HepG2 (cell line): ENCODE results near the gene WDR7. TPM values are rescaled to one million over a fixed set of nuclear protein-coding genes. Genes with fewer than 3 reads are reported as not detected.

ENCODE experiments used
- ATF7 ChIP-seq, 2 experiments: fragments of 450-650 bp in 1 of 2; sonication (generic) in 1 of 2; formaldehyde crosslinking in 1 of 2; IDR thresholded peaks; 2 replicates each; pipeline versions ENCODE4 v1.4.0 to v1.6.1; 2016 to 2020; ENCODE audit warnings: antibody characterized with exemption in 1 of 2, mild to moderate bottlenecking in 1 of 2, missing genetic modification reagents in 1 of 2
- CEBPB ChIP-seq: IDR thresholded peaks from 2 replicates; pipeline ENCODE4 v1.6.1; 2011; ENCODE audit warnings: low read depth, low read length, improper control_type of control experiment, borderline replicate concordance
- CREBL2 ChIP-seq: sonication (generic); formaldehyde crosslinking; IDR thresholded peaks from 2 replicates; pipeline ENCODE4 v1.8.1; 2023; ENCODE audit warnings: missing genetic modification reagents, mild to moderate bottlenecking, borderline replicate concordance
- DBP ChIP-seq: sonication (generic); formaldehyde crosslinking; IDR thresholded peaks from 2 replicates; pipeline ENCODE4 v1.4.0; 2020; ENCODE audit warnings: missing genetic modification reagents; ENCODE audit errors: not compliant biosample characterization
- E2F5 ChIP-seq: sonication (generic); formaldehyde crosslinking; conservative IDR thresholded peaks from 2 replicates; pipeline ENCODE4 v1.4.0; 2020; ENCODE audit warnings: missing genetic modification reagents
- HNRNPLL ChIP-seq: fragments of 200-400 bp; formaldehyde crosslinking; IDR thresholded peaks from 2 replicates; pipeline ENCODE4 v1.6.1; 2017; ENCODE audit warnings: mild to moderate bottlenecking, low read depth, low read length; ENCODE audit not compliant: poor library complexity, severe bottlenecking
- HOXD1 ChIP-seq: sonication (generic); formaldehyde crosslinking; IDR thresholded peaks from 2 replicates; pipeline ENCODE4 v1.5.0; 2020; ENCODE audit warnings: missing genetic modification reagents
- JUNB ChIP-seq: sonication (generic); formaldehyde crosslinking; IDR thresholded peaks from 2 replicates; pipeline ENCODE4 v1.8.0; 2022; ENCODE audit warnings: missing genetic modification reagents, mild to moderate bottlenecking, borderline replicate concordance
- KMT2B ChIP-seq: IDR thresholded peaks from 2 replicates; pipeline ENCODE4 v1.6.1; 2016; ENCODE audit warnings: missing genetic modification reagents, missing compliant biosample characterization
- NR2F2 ChIP-seq: IDR thresholded peaks from 2 replicates; pipeline ENCODE4 v1.6.1; 2012; ENCODE audit warnings: low read depth, inconsistent platforms, borderline replicate concordance
- ZNF205 ChIP-seq: IDR thresholded peaks from 2 replicates; pipeline ENCODE4 v1.6.1; 2018; ENCODE audit warnings: missing biosample characterization, missing genetic modification reagents
- ZNF350 ChIP-seq: sonication (generic); formaldehyde crosslinking; IDR thresholded peaks from 2 replicates; pipeline ENCODE4 v1.4.0; 2020; ENCODE audit warnings: mild to moderate bottlenecking, low read depth, missing genetic modification reagents, borderline replicate concordance
- ZNF552 ChIP-seq: sonication (generic); formaldehyde crosslinking; IDR thresholded peaks from 2 replicates; pipeline ENCODE4 v1.9.0; 2022; ENCODE audit warnings: missing genetic modification reagents, mild to moderate bottlenecking, borderline replicate concordance
- ZNF569 ChIP-seq: sonication (generic); formaldehyde crosslinking; IDR thresholded peaks from 2 replicates; pipeline ENCODE4 v1.5.0; 2020; ENCODE audit warnings: mild to moderate bottlenecking, missing genetic modification reagents, moderate library complexity, borderline replicate concordance
- ZNF572 ChIP-seq: sonication (generic); formaldehyde crosslinking; IDR thresholded peaks from 2 replicates; pipeline ENCODE4 v1.5.1; 2020; ENCODE audit warnings: mild to moderate bottlenecking, missing genetic modification reagents
- ZNF580 ChIP-seq: IDR thresholded peaks from 2 replicates; pipeline ENCODE4 v1.6.1; 2016; ENCODE audit warnings: low read depth, borderline replicate concordance
- ZSCAN21 ChIP-seq: sonication (generic); formaldehyde crosslinking; IDR thresholded peaks from 2 replicates; pipeline ENCODE4 v1.8.0; 2022; ENCODE audit warnings: mild to moderate bottlenecking, missing genetic modification reagents, moderate library complexity, borderline replicate concordance
- polyA plus RNA-seq, 8 experiments: library from polyadenylated mRNA; depleted of rRNA in 3 of 8; stranded (reverse) in 7 of 8; unstranded in 1 of 8; fragments of >200 nt; fragmentation: Illumina TruSeq in 4 of 8; extraction: Trizol in 4 of 8; gene quantifications; 2 replicates each; pipeline versions ENCODE4 v1.2.1 to v1.2.3, GENCODE V29; 2011 to 2016; ENCODE audit warnings: low read depth in 4 of 8, missing spikeins in 1 of 8, mixed read lengths in 1 of 8; ENCODE audit not compliant: insufficient read depth in 1 of 8
- total RNA-seq, 5 experiments: library from RNA; depleted of rRNA; stranded (reverse); fragments of >200 nt; fragmentation: Illumina TruSeq; extraction: Trizol; gene quantifications; 2 replicates each; pipeline ENCODE4 v1.2.3, GENCODE V29; 2016; ENCODE audit warnings: low read depth in 1 of 5
- TF ChIP-seq, protein P1 (sequence below): IDR thresholded peaks from 2 replicates; pipeline ENCODE4 v1.4.0; 2020; ENCODE audit warnings: mild to moderate bottlenecking, missing genetic modification reagents

Gene WDR7
- total and polyA plus RNA-seq, 2 of the 13 experiments (the other 11 are each of a cell fraction or from before 2014, with no cell fraction given): 2.0 to 7.8 TPM

DNA sequence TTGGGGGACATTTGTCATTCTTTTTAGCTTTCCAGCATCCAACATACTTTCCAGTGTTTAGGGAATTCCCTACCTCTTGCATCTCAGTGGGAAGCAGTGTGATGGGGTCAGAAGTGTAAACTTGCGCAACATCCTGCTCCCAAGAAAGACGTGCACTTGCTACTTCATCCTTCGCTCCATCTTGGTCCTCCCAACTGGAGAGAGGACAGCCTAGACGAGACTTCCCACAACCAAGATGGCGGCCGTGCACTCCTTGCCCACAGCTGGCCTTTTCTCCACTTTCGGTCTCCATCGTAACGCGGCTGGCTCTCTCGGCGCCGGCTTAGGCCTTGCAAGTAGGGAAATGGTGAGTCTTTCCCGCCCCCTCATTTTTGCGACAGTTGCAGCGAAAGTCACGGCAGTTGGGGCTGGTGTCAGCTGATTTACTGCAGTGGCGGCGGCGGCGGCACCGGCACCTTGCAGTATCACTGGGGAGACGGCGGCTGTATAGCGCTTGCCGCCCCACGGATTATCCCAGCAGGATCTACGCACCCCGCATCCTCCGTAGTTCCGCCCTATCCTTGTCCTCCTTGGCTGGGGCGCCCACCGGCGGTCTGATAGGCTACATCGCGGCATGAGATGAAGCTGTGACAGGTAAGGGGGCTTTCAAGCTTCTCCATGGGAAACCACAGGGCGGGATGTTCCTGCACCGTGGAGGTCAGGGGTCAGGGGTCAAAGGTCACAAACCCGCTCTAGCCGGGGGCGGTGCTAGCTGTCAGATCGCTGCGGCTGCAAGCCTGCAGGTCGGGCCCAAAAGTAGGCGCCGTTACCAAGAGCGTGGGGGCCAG, at the start of gene WDR7 (continued):
- TF ChIP-seq DBP (CRISPR knock-in tag) (no peak), ZNF569 (CRISPR knock-in tag) (no peak), CREBL2 (no peak), CEBPB (peak; percentile 78; the same call in 1 of the 2 replicates), ZNF350 (CRISPR knock-in tag) (peak; percentile 87; the same call in 1 of the 2 replicates), NR2F2 (peak; percentile 63; the same call in 1 of the 2 replicates), HNRNPLL (peak; percentile 94), ZSCAN21 (CRISPR knock-in tag) (0 out of 2 replicates have a peak, but pooled peaks have one; percentile 47), ZNF552 (CRISPR knock-in tag) (no peak), HOXD1 (CRISPR knock-in tag) (peak; percentile 14; the same call in 1 of the 2 replicates), ATF7 (IDR thresholded peaks at IDR 0.05) (no peak), ATF7 (CRISPR knock-in tag; IDR thresholded peaks at IDR 0.05) (no peak; the same call in 1 of the 2 replicates), JUNB (no peak), ZNF205 (CRISPR knock-in tag) (no peak), ZNF580 (CRISPR knock-in tag) (0 out of 2 replicates have a peak, but pooled peaks have one; percentile 77), KMT2B (CRISPR knock-in tag) (peak; percentile 98), E2F5 (CRISPR knock-in tag) (0 out of 2 replicates have a peak, but pooled peaks have one; percentile 52), ZNF572 (CRISPR knock-in tag) (no peak)
- TF ChIP-seq, protein P1, sequence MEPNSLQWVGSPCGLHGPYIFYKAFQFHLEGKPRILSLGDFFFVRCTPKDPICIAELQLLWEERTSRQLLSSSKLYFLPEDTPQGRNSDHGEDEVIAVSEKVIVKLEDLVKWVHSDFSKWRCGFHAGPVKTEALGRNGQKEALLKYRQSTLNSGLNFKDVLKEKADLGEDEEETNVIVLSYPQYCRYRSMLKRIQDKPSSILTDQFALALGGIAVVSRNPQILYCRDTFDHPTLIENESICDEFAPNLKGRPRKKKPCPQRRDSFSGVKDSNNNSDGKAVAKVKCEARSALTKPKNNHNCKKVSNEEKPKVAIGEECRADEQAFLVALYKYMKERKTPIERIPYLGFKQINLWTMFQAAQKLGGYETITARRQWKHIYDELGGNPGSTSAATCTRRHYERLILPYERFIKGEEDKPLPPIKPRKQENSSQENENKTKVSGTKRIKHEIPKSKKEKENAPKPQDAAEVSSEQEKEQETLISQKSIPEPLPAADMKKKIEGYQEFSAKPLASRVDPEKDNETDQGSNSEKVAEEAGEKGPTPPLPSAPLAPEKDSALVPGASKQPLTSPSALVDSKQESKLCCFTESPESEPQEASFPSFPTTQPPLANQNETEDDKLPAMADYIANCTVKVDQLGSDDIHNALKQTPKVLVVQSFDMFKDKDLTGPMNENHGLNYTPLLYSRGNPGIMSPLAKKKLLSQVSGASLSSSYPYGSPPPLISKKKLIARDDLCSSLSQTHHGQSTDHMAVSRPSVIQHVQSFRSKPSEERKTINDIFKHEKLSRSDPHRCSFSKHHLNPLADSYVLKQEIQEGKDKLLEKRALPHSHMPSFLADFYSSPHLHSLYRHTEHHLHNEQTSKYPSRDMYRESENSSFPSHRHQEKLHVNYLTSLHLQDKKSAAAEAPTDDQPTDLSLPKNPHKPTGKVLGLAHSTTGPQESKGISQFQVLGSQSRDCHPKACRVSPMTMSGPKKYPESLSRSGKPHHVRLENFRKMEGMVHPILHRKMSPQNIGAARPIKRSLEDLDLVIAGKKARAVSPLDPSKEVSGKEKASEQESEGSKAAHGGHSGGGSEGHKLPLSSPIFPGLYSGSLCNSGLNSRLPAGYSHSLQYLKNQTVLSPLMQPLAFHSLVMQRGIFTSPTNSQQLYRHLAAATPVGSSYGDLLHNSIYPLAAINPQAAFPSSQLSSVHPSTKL: no peak
